ENCODE data around the gene UBAC2.

DNA sequence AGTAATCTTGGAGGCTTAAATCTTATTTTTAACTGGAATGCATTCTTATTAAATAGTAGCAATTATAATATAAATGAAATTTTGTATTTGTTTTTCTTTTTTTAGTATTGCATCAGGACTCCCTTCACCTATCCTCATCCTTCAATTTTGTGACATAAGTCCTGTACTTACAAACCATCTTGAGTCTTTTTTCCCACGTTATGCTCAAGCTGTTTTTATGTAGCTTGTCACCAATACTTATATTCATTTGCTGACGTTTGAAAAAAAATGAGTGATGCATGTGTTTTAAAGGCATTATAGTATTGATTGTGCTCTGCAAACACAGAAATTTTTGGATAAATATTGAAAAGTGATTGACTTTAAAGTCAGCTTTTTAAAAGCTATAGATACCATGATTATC lies 56.6 kb downstream of the UBAC2 start:
- TF ChIP-seq, protein P1, sequence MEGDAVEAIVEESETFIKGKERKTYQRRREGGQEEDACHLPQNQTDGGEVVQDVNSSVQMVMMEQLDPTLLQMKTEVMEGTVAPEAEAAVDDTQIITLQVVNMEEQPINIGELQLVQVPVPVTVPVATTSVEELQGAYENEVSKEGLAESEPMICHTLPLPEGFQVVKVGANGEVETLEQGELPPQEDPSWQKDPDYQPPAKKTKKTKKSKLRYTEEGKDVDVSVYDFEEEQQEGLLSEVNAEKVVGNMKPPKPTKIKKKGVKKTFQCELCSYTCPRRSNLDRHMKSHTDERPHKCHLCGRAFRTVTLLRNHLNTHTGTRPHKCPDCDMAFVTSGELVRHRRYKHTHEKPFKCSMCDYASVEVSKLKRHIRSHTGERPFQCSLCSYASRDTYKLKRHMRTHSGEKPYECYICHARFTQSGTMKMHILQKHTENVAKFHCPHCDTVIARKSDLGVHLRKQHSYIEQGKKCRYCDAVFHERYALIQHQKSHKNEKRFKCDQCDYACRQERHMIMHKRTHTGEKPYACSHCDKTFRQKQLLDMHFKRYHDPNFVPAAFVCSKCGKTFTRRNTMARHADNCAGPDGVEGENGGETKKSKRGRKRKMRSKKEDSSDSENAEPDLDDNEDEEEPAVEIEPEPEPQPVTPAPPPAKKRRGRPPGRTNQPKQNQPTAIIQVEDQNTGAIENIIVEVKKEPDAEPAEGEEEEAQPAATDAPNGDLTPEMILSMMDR (conservative IDR thresholded peaks at IDR 0.05), result no peak
- no peak for TF ChIP-seq EZH2 (IDR thresholded peaks at IDR 0.05; ENCODE audit: low read depth)

Data from PC-9 (cell line).